Astrocyte (in vitro differentiated cells and primary cell): ENCODE data around the gene SH3RF1.

Experiments
- EZH2 ChIP-seq: IDR thresholded peaks from 2 replicates; pipeline ENCODE4 v1.6.1; 2012; ENCODE audit warnings: mild to moderate bottlenecking, low read length, inconsistent platforms; ENCODE audit not compliant: insufficient read depth
- TF ChIP-seq, protein P1 (sequence below): IDR thresholded peaks from 2 replicates; pipeline ENCODE4 v1.5.1; 2011; ENCODE audit warnings: low read depth, mild to moderate bottlenecking, inconsistent platforms, low read length, moderate library complexity; ENCODE audit not compliant: insufficient read depth

DNA sequence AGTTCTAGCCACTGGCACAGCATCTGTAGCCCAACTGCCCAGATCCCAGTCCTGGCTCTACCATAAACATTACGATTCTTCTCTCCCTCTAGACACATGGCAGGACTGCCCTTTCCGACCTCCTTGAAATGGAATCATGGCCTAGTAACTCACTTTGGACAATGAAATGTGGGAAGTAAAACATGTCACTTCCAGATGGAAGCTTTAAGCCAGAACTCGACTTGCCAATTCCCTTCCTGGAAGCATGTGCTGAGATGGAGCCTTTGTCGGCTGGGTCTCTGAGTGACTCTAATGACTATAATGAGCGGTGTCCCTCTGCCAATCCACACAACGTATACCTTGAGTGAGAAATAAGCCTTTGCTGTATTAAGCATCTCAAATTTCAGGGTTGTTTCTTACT is 34.7 kb downstream of the SH3RF1 start:
- TF ChIP-seq, protein P1, sequence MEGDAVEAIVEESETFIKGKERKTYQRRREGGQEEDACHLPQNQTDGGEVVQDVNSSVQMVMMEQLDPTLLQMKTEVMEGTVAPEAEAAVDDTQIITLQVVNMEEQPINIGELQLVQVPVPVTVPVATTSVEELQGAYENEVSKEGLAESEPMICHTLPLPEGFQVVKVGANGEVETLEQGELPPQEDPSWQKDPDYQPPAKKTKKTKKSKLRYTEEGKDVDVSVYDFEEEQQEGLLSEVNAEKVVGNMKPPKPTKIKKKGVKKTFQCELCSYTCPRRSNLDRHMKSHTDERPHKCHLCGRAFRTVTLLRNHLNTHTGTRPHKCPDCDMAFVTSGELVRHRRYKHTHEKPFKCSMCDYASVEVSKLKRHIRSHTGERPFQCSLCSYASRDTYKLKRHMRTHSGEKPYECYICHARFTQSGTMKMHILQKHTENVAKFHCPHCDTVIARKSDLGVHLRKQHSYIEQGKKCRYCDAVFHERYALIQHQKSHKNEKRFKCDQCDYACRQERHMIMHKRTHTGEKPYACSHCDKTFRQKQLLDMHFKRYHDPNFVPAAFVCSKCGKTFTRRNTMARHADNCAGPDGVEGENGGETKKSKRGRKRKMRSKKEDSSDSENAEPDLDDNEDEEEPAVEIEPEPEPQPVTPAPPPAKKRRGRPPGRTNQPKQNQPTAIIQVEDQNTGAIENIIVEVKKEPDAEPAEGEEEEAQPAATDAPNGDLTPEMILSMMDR, result no peak
- no peak for TF ChIP-seq EZH2
